SKM-1 treated with dmso at 0.1 percent for 144 hours (cell line): ENCODE measurements around the gene NEURL3.

ENCODE experiments used
- DNase-seq: peaks from one replicate; lab custom pipeline; 2025; ENCODE audit not compliant: unreplicated experiment; lab: John Stamatoyannopoulos, UW

NEURL3 gene

GRCh38 chr2:96528006-96528699 lies 23.0 kb upstream of the NEURL3 start:
- DNase-seq: no peak

GRCh38 chr2:96527286-96528005 lies 22.3 kb upstream of the NEURL3 start:
- DNase-seq: no peak

GRCh38 chr2:96526615-96527285 lies 21.6 kb upstream of the NEURL3 start:
- DNase-seq: no peak

GRCh38 chr2:96526101-96526591 lies 21.0 kb upstream of the NEURL3 start:
- DNase-seq: no peak

- DNase-seq: no peak
Measured at GRCh38 chr2:96525211-96525507, 20.0 kb upstream of the NEURL3 start.

- DNase-seq: no peak
Measured at GRCh38 chr2:96524482-96525210, 19.5 kb upstream of the NEURL3 start.

- DNase-seq: no peak
Measured at GRCh38 chr2:96523659-96524481, 18.7 kb upstream of the NEURL3 start.

GRCh38 chr2:96522304-96523203 lies 17.4 kb upstream of the NEURL3 start:
- DNase-seq: no peak

GRCh38 chr2:96521219-96521618 lies 16.1 kb upstream of the NEURL3 start:
- DNase-seq: no peak

- no peak for DNase-seq
Measured at GRCh38 chr2:96520697-96521096, 15.5 kb upstream of the NEURL3 start.

- DNase-seq: no peak
Measured at GRCh38 chr2:96520231-96520630, 15.1 kb upstream of the NEURL3 start.

GRCh38 chr2:96517079-96517478 lies 11.9 kb upstream of the NEURL3 start:
- DNase-seq: no peak

GRCh38 chr2:96514521-96514920 lies 9.4 kb upstream of the NEURL3 start:
- no peak for DNase-seq

GRCh38 chr2:96512341-96512740 lies 7.2 kb upstream of the NEURL3 start:
- DNase-seq: no peak

GRCh38 chr2:96511851-96512250 lies 6.7 kb upstream of the NEURL3 start:
- no peak for DNase-seq

- no peak for DNase-seq
Measured at GRCh38 chr2:96510931-96511595, 5.9 kb upstream of the NEURL3 start.

GRCh38 chr2:96509847-96510230 lies 4.7 kb upstream of the NEURL3 start:
- DNase-seq: no peak

- DNase-seq: peak; percentile 77
Measured at GRCh38 chr2:96509114-96509846, 4.1 kb upstream of the NEURL3 start.
